Measurements from ENCODE around the gene RDH12.

DNA sequence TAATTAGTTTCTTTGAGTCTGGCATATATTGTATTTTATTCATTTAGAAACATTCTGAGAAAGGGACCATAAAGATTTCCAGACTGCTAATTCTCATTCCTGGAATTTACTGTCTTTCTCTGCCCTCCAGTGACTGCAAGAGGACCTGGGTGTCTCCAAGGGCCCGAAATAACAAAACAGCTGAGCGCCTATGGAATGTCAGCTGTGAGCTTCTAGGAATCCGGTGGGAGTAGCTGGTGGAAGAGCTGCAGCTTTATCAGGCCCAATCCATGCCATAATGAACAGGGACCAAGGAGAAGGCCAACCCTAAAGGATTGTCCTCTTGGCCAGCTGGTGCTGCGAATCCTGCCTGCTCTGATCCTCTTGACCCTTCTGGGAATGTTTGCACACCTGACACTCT is 31.9 kb downstream of the RDH12 start:
- TF ChIP-seq, protein P1, sequence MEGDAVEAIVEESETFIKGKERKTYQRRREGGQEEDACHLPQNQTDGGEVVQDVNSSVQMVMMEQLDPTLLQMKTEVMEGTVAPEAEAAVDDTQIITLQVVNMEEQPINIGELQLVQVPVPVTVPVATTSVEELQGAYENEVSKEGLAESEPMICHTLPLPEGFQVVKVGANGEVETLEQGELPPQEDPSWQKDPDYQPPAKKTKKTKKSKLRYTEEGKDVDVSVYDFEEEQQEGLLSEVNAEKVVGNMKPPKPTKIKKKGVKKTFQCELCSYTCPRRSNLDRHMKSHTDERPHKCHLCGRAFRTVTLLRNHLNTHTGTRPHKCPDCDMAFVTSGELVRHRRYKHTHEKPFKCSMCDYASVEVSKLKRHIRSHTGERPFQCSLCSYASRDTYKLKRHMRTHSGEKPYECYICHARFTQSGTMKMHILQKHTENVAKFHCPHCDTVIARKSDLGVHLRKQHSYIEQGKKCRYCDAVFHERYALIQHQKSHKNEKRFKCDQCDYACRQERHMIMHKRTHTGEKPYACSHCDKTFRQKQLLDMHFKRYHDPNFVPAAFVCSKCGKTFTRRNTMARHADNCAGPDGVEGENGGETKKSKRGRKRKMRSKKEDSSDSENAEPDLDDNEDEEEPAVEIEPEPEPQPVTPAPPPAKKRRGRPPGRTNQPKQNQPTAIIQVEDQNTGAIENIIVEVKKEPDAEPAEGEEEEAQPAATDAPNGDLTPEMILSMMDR (conservative IDR thresholded peaks at IDR 0.05; ENCODE audit: low read length): no peak
- no peak for TF ChIP-seq EZH2phosphoT487 (IDR thresholded peaks at IDR 0.05; ENCODE audit: borderline replicate concordance, low read depth, low read length)
